ENCODE results near the gene GSS.

- TF ChIP-seq POLR2A (IDR thresholded peaks at IDR 0.05) (no peak), CTCF (IDR thresholded peaks at IDR 0.05) (no peak)
These were observed 31.9 kb upstream of the GSS start for GRCh38 chr20:34987288-34988190.

All from heart left ventricle (tissue), 13 donors.